ENCODE data around the gene CNPY1. TPM values are rescaled to one million over a fixed set of nuclear protein-coding genes. Genes with fewer than 3 reads are reported as not detected.

CNPY1 gene
- total and polyA plus RNA-seq, 9 of the 15 experiments (the other 6 are each of a cell fraction or from before 2014, with no cell fraction given), result not detected

- TF ChIP-seq, protein P1, sequence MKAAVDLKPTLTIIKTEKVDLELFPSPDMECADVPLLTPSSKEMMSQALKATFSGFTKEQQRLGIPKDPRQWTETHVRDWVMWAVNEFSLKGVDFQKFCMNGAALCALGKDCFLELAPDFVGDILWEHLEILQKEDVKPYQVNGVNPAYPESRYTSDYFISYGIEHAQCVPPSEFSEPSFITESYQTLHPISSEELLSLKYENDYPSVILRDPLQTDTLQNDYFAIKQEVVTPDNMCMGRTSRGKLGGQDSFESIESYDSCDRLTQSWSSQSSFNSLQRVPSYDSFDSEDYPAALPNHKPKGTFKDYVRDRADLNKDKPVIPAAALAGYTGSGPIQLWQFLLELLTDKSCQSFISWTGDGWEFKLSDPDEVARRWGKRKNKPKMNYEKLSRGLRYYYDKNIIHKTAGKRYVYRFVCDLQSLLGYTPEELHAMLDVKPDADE (conservative IDR thresholded peaks at IDR 0.05; ENCODE audit: control insufficient read depth, low read depth, low read length), result 0 out of 2 replicates have a peak, but pooled peaks have one; percentile 5
- TF ChIP-seq TAF15 (IDR thresholded peaks at IDR 0.05; ENCODE audit: low read depth, low read length) (no peak), ZNF75A (CRISPR knock-in tag; IDR thresholded peaks at IDR 0.05) (no peak), NCOA4 (IDR thresholded peaks at IDR 0.05; ENCODE audit: partially characterized antibody) (no peak), KDM5B (IDR thresholded peaks at IDR 0.05; ENCODE audit: insufficient replicate concordance, low read depth, low read length) (no peak), GTF2F1 (IDR thresholded peaks at IDR 0.05; ENCODE audit: low read depth, low read length) (no peak), CC2D1A (IDR thresholded peaks at IDR 0.05) (0 out of 2 replicates have a peak, but pooled peaks have one; percentile 35), ZNF398 (CRISPR knock-in tag; IDR thresholded peaks at IDR 0.05) (no peak), U2AF1 (optimal IDR thresholded peaks at IDR 0.05; ENCODE audit: low read depth, low read length) (no peak), ZNF507 (tag; conservative IDR thresholded peaks at IDR 0.05) (no peak)
- TF ChIP-seq, protein P2, sequence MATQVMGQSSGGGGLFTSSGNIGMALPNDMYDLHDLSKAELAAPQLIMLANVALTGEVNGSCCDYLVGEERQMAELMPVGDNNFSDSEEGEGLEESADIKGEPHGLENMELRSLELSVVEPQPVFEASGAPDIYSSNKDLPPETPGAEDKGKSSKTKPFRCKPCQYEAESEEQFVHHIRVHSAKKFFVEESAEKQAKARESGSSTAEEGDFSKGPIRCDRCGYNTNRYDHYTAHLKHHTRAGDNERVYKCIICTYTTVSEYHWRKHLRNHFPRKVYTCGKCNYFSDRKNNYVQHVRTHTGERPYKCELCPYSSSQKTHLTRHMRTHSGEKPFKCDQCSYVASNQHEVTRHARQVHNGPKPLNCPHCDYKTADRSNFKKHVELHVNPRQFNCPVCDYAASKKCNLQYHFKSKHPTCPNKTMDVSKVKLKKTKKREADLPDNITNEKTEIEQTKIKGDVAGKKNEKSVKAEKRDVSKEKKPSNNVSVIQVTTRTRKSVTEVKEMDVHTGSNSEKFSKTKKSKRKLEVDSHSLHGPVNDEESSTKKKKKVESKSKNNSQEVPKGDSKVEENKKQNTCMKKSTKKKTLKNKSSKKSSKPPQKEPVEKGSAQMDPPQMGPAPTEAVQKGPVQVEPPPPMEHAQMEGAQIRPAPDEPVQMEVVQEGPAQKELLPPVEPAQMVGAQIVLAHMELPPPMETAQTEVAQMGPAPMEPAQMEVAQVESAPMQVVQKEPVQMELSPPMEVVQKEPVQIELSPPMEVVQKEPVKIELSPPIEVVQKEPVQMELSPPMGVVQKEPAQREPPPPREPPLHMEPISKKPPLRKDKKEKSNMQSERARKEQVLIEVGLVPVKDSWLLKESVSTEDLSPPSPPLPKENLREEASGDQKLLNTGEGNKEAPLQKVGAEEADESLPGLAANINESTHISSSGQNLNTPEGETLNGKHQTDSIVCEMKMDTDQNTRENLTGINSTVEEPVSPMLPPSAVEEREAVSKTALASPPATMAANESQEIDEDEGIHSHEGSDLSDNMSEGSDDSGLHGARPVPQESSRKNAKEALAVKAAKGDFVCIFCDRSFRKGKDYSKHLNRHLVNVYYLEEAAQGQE (IDR thresholded peaks at IDR 0.05; ENCODE audit: borderline replicate concordance), result peak; percentile 78
- TF ChIP-seq, protein P2 (CRISPR knock-in tag; IDR thresholded peaks at IDR 0.05; ENCODE audit: low read depth), result no peak
- TF ChIP-seq, protein P3, sequence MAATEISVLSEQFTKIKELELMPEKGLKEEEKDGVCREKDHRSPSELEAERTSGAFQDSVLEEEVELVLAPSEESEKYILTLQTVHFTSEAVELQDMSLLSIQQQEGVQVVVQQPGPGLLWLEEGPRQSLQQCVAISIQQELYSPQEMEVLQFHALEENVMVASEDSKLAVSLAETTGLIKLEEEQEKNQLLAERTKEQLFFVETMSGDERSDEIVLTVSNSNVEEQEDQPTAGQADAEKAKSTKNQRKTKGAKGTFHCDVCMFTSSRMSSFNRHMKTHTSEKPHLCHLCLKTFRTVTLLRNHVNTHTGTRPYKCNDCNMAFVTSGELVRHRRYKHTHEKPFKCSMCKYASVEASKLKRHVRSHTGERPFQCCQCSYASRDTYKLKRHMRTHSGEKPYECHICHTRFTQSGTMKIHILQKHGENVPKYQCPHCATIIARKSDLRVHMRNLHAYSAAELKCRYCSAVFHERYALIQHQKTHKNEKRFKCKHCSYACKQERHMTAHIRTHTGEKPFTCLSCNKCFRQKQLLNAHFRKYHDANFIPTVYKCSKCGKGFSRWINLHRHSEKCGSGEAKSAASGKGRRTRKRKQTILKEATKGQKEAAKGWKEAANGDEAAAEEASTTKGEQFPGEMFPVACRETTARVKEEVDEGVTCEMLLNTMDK (IDR thresholded peaks at IDR 0.05; ENCODE audit: borderline replicate concordance, insufficient read depth, low read depth, low read length, poor library complexity, severe bottlenecking), result no peak
Measured at GRCh38 chr7:155590215-155591018, 44.1 kb upstream of the CNPY1 start (continued).

Data from K562 (cell line).